Thyroid gland (tissue), 4 donors: ENCODE data around the gene CDX1. TPM values are rescaled to one million over a fixed set of nuclear protein-coding genes. Genes with fewer than 3 reads are reported as not detected.

Experiments
- DNase-seq, 2 donors: peaks; one replicate each; pipeline ENCODE4 v3.0.0-alpha.2; 2019
- H3K27ac ChIP-seq, 3 donors: fragments of 200-600 bp; sonication (generic); 1 replicate in 2 of 3; 2 replicates in 1 of 3; pipeline ENCODE4 v1.5.1; 2016 to 2019; ENCODE audit warnings: mild to moderate bottlenecking in 1 of 3, moderate library complexity in 1 of 3
- H3K27me3 ChIP-seq: fragments of 200-600 bp; sonication (generic); one replicate; pipeline ENCODE4 v1.5.1; 2019
- H3K36me3 ChIP-seq, 2 donors: fragments of 200-600 bp; sonication (generic); one replicate each; pipeline ENCODE4 v1.5.1; 2016 to 2019
- H3K4me1 ChIP-seq, 2 donors: fragments of 200-600 bp; sonication (generic); one replicate each; pipeline ENCODE4 v1.5.1; 2017 to 2019
- H3K4me3 ChIP-seq, 3 donors: fragments of 200-600 bp; sonication (generic); replicated peaks in 1 of 3; 1 replicate in 2 of 3; 2 replicates in 1 of 3; pipeline ENCODE4 v1.5.1; 2016; ENCODE audit warnings: mild to moderate bottlenecking in 1 of 3
- H3K9me3 ChIP-seq: fragments of 200-600 bp; sonication (generic); one replicate; pipeline ENCODE4 v1.5.1; 2017
- POLR2A ChIP-seq, 2 donors: fragments of 450-650 bp; IDR thresholded peaks; one replicate each; pipeline ENCODE4 v1.6.1; 2017; ENCODE audit warnings: antibody characterized with exemption in 2 of 2, mild to moderate bottlenecking in 2 of 2, moderate library complexity in 1 of 2
- whole genome bisulfite sequencing, 2 donors: methylation state at CpG; one replicate each; pipeline ENCODE4 v1.1.5; 2017; 5-methylcytosine and 5-hydroxymethylcytosine counted together
- intact Hi-C: fragments of 100-400 bp; cut with DNase I; formaldehyde crosslinking; loops from one replicate; pipeline ENCODE4 v1.15.1; 2023
- total RNA-seq, 4 donors: library from RNA; depleted of rRNA; stranded (reverse); fragments of >200 nt; gene quantifications; one replicate each; pipeline ENCODE4 v1.2.3, GENCODE V29; 2016
- TF ChIP-seq, protein P1 (sequence below), 6 experiments: fragments of 200-600 bp in 3 of 6; fragments of 450-650 bp in 3 of 6; sonication (generic) in 3 of 6; IDR thresholded peaks; one replicate each; pipeline ENCODE4 v1.5.1; 2016 to 2019; ENCODE audit warnings: antibody characterized with exemption in 6 of 6, mild to moderate bottlenecking in 2 of 6, inconsistent platforms in 1 of 6, moderate library complexity in 1 of 6

Gene CDX1
- total RNA-seq, 4 donors from 2014 or later, result not detected

DNA sequence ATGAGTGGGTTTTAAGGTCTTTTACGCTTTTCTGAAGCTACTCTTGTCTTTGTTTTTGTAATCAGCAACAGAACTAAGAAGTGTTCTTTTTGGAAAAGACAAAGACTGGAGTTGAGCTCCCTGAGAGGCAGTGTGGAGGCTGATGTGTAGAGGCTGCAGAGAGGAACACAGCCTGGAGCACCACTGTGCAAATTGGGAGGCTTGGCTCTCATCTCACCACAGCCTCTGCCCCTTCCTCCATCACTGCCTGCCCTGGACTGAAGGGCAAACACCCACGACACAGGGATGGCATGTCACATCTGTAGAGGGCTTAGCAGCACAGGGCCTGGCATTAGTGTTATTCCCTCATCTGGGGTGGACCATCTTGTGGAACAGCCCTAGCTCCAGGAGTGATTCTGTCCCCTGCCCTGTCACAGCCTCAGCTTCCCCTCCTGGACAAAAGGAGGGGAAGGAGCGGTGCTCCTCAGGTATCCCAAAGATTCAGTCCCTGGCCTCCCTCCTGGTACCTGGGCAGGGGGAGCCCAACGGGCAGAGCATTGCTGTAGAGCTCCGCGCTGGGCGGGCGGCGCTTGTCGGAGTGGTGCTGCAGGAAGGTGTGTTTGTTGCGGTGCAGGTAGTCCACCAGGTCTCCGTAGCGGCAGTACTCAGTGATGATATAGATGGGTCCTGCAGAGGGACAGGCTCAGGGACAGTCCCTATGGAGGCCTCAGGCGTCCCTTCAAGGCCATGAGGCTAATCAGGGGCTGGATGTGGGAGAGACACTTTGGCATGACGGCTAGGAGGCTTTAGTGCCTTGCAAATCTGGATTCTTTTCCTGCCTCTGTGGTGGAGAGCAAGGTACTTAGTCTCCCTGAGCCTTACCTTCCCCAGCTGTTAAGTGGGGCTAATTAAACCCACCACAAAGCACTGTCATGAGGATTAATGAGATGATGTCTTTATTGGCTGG, 43.8 kb upstream of the CDX1 start:
- TF ChIP-seq, protein P1, sequence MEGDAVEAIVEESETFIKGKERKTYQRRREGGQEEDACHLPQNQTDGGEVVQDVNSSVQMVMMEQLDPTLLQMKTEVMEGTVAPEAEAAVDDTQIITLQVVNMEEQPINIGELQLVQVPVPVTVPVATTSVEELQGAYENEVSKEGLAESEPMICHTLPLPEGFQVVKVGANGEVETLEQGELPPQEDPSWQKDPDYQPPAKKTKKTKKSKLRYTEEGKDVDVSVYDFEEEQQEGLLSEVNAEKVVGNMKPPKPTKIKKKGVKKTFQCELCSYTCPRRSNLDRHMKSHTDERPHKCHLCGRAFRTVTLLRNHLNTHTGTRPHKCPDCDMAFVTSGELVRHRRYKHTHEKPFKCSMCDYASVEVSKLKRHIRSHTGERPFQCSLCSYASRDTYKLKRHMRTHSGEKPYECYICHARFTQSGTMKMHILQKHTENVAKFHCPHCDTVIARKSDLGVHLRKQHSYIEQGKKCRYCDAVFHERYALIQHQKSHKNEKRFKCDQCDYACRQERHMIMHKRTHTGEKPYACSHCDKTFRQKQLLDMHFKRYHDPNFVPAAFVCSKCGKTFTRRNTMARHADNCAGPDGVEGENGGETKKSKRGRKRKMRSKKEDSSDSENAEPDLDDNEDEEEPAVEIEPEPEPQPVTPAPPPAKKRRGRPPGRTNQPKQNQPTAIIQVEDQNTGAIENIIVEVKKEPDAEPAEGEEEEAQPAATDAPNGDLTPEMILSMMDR (IDR thresholded peaks at IDR 0.05), result no peak
- TF ChIP-seq POLR2A (IDR thresholded peaks at IDR 0.05), result no peak
- no peak overlapping the region for H3K27ac ChIP-seq
- no peaks in the 10 kb centered on the region for H3K27me3 ChIP-seq
- H3K9me3 ChIP-seq, result no peaks in the 10 kb centered on the region
- DNase-seq, result no peak
- intact Hi-C loops, result no loop called here
- 89 to 97% methylated on average over 15 of the region's 15 CpGs for WGBS, 2 donors
- no peaks in the 10 kb centered on the region for H3K4me1 ChIP-seq
- H3K36me3 ChIP-seq, result no peaks in the 10 kb centered on the region
- no peak overlapping the region for H3K4me3 ChIP-seq

DNA sequence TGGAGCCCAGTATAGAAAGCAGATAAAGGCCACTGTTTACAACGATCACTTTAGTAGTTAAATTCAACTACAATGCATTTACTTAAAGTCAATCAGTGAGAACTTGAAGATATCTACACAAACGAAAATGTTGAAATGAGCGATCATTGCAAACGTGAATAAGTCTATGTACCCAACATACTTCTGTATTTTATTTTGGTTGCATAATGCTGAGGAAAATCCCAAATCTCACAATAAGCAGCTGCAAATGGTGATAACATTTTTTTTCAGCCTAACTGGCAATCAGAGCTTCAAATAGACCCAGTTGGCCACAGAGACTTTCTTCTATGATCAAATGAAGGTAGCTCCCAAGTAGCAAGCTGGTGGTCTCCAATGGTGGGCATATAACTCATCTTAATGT, 43.0 kb upstream of the CDX1 start:
- no peak overlapping the region for H3K4me3 ChIP-seq
- DNase-seq, result no peak
- no peak for TF ChIP-seq POLR2A (IDR thresholded peaks at IDR 0.05)
- TF ChIP-seq, protein P1 (IDR thresholded peaks at IDR 0.05), result no peak
- intact Hi-C loops, result no loop called here
- H3K27me3 ChIP-seq, result no peaks in the 10 kb centered on the region
- no peaks in the 10 kb centered on the region for H3K9me3 ChIP-seq
- H3K4me1 ChIP-seq, result no peaks in the 10 kb centered on the region
- no peaks in the 10 kb centered on the region for H3K36me3 ChIP-seq
- H3K27ac ChIP-seq, result no peak overlapping the region
- WGBS, 2 donors, result 81 to 85% methylated on average over 4 of the region's 4 CpGs

DNA sequence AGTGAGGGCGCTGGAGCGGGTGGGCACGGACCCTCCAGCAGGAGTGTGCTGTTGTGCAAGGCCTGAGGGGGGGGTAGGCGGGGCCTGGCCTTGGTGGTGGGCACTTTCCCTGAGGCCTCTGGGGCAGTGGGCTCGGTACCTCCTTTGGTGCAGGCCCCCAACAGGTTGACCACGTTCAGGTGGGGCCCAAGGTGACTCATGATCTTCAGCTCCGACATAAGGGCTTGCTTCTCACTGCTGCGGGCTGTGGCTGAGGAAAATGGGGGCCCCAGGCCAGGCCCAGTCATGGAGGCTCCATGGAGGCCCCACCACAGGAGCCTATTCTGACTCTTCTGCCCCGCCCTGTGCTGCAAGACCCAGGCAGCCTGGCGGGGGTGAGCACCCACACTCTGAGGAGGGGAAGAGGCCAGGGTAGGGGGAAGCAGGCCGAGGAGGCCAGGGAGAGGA, 42.4 kb upstream of the CDX1 start:
- intact Hi-C loops, result no loop called here
- Histone ChIP-seq H3K9me3 (no peaks in the 10 kb centered on the region), H3K4me1 (no peaks in the 10 kb centered on the region), H3K36me3 (no peaks in the 10 kb centered on the region), H3K4me3 (no peak overlapping the region), H3K27me3 (no peaks in the 10 kb centered on the region), H3K27ac (no peak overlapping the region)
- TF ChIP-seq POLR2A (IDR thresholded peaks at IDR 0.05), result no peak
- TF ChIP-seq, protein P1 (IDR thresholded peaks at IDR 0.05), result no peak
- DNase-seq, result no peak
- WGBS, 2 donors, result 78 to 87% methylated on average over 8 to 9 of the region's 11 CpGs

DNA sequence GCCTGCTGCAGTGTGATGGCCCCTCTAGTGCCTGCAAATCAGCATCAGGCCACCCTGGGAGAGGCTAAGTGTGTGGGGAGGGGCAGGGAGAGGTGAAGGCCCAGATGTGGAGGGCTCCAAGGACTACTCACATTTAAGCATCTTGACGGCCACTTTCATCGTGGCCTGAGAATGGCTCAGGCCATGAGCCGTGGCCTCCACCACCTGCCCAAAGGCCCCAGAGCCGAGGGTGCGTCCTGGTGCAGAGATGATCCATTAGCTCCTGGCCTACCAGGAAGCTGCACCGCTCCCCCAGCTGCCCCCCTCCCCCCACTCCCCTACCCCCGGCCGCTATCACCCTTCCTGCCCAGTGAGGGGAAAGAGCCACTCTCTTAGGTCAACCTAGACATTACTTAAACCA, 42.0 kb upstream of the CDX1 start:
- H3K4me3 ChIP-seq, result no peak overlapping the region
- intact Hi-C loops, result no loop called here
- no peaks in the 10 kb centered on the region for H3K36me3 ChIP-seq
- no peak for TF ChIP-seq POLR2A (IDR thresholded peaks at IDR 0.05)
- TF ChIP-seq, protein P1 (IDR thresholded peaks at IDR 0.05), result no peak
- DNase-seq, result no peak
- no peaks in the 10 kb centered on the region for H3K9me3 ChIP-seq
- H3K27me3 ChIP-seq, result no peaks in the 10 kb centered on the region
- no peaks in the 10 kb centered on the region for H3K4me1 ChIP-seq
- 74 to 88% methylated on average over 4 to 6 of the region's 8 CpGs for WGBS, 2 donors
- no peak overlapping the region for H3K27ac ChIP-seq

DNA sequence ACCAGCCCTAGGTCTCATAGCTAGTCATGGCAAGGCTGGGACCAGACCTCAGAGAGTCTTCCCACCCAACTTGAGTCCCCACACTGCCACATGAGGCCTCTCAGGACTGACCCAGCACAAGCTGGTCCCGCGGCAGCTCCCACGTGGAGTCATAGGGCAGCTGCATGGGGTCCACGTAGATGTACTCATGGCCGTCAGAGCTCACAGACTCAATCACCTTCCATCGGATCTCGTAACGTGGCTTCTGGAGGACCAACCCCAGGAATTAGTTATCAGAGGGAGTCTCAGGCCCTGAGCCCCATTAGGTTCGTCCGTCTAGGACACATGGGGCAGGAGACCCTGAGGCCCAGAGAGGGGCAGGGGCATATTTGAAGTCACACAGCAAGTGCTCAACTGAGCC, 41.2 kb upstream of the CDX1 start:
- TF ChIP-seq, protein P1 (IDR thresholded peaks at IDR 0.05), result no peak
- TF ChIP-seq POLR2A (IDR thresholded peaks at IDR 0.05), result no peak
- intact Hi-C loops, result no loop called here
- DNase-seq, result no peak
- H3K36me3 ChIP-seq, result no peaks in the 10 kb centered on the region
- H3K9me3 ChIP-seq, result no peaks in the 10 kb centered on the region
- WGBS, 2 donors, result 95% methylated on average over 10 of the region's 10 CpGs; no CpG with 5 or more reads in 1 of the 2 donors
- H3K27me3 ChIP-seq, result no peaks in the 10 kb centered on the region
- H3K27ac ChIP-seq, result no peak overlapping the region
- H3K4me3 ChIP-seq, result no peak overlapping the region
- peaks cover 0 to 6% of the 10 kb centered on the region in 2 donors for H3K4me1 ChIP-seq
